Activated CD4-positive, alpha-beta T cell treated with anti-CD3 and anti-CD28 coated beads for 48 hours (primary cell): ENCODE data around the gene ZNF276.
"Not testable (repeated sequence)": the region's sequence is repeated elsewhere in the genome, so short reads cannot be mapped to it uniquely, and the experiment has no call there.

Experiments
- DNase-seq: peaks from one replicate; pipeline ENCODE4 v3.0.0-alpha.2; 2020

Gene ZNF276

GRCh38 chr16:89695875-89696669, 25.3 kb upstream of the ZNF276 start:
- DNase-seq = no peak

- DNase-seq = no peak
Observed at GRCh38 chr16:89696670-89697128, 24.6 kb upstream of the ZNF276 start.

GRCh38 chr16:89697161-89697615, 24.1 kb upstream of the ZNF276 start:
- no peak for DNase-seq

GRCh38 chr16:89697616-89698331, 23.6 kb upstream of the ZNF276 start:
- no peak for DNase-seq

GRCh38 chr16:89698717-89699116, 22.6 kb upstream of the ZNF276 start:
- not testable (repeated sequence) for DNase-seq

- DNase-seq = not testable (repeated sequence)
Observed at GRCh38 chr16:89699629-89700099, 21.7 kb upstream of the ZNF276 start.

- DNase-seq = peak; percentile 98
Observed at GRCh38 chr16:89700100-89700648, 21.2 kb upstream of the ZNF276 start.

- DNase-seq = peak; percentile 72
Observed at GRCh38 chr16:89700649-89701424, 20.5 kb upstream of the ZNF276 start.

- peak; percentile 98 for DNase-seq
Observed at GRCh38 chr16:89701425-89702406, 19.6 kb upstream of the ZNF276 start, which contains the start of gene SPATA2L. SPATA2L (minus strand) TSS chr16:89701705; CDS start chr16:89701232, 473 bp downstream.

- no peak for DNase-seq
Observed at GRCh38 chr16:89704281-89704680, 17.1 kb upstream of the ZNF276 start.

GRCh38 chr16:89705006-89705405, 16.3 kb upstream of the ZNF276 start:
- no peak for DNase-seq

GRCh38 chr16:89706518-89707260, 14.6 kb upstream of the ZNF276 start:
- no peak for DNase-seq

- no peak for DNase-seq
Observed at GRCh38 chr16:89707695-89708094, 13.6 kb upstream of the ZNF276 start.

GRCh38 chr16:89708481-89708931, 12.8 kb upstream of the ZNF276 start:
- DNase-seq = no peak

- no peak for DNase-seq
Observed at GRCh38 chr16:89709166-89709565, 12.2 kb upstream of the ZNF276 start.

GRCh38 chr16:89709716-89710432, 11.5 kb upstream of the ZNF276 start:
- DNase-seq = no peak

GRCh38 chr16:89710709-89711564, 10.4 kb upstream of the ZNF276 start:
- DNase-seq = no peak

- peak; percentile 82 for DNase-seq
Observed at GRCh38 chr16:89711601-89712273, 9.6 kb upstream of the ZNF276 start.
